OCI-LY7 (cell line): Measurements from ENCODE around the gene MAP3K7CL. TPM values are rescaled to one million over a fixed set of nuclear protein-coding genes. Genes with fewer than 3 reads are reported as not detected.

Experiments
- BruUV-seq: library from RNA; stranded (reverse); fragments of 400-500 nt; replicated peaks from 2 replicates; lab custom pipeline; 2021; lab: Mats Ljungman, UMichigan
- CTCF ChIA-PET: fragments of 300-600 bp; sonication (Branson Sonifier 250); formaldehyde crosslinking; loops from one replicate; lab custom pipeline; 2022; ENCODE audit warnings: antibody characterized with exemption; ENCODE audit not compliant: unreplicated experiment; lab: Charles Lee
- POLR2A ChIA-PET: fragments of 300-600 bp; sonication (Branson Sonifier 250); formaldehyde crosslinking; loops from one replicate; lab custom pipeline; 2022; ENCODE audit warnings: antibody characterized with exemption; lab: Charles Lee
- DNase-seq: peaks from one replicate; pipeline ENCODE4 v3.0.0-alpha.2; 2015; ENCODE audit warnings: low spot score
- H2AFZ ChIP-seq: fragments of 200-600 bp; sonication (generic), shearing (Covaris generic); 2 replicates; pipeline ENCODE4 v1.6.1; 2014; ENCODE audit warnings: mild to moderate bottlenecking, antibody characterized with exemption, low read length, moderate library complexity
- H3K27ac ChIP-seq: fragments of 200-600 bp; sonication (generic); 2 replicates; pipeline ENCODE4 v1.5.1; 2014; ENCODE audit warnings: mixed run types, low read depth, mild to moderate bottlenecking, moderate library complexity, low read length, inconsistent platforms; ENCODE audit not compliant: poor library complexity, severe bottlenecking
- H3K36me3 ChIP-seq: fragments of 200-600 bp; sonication (generic); 2 replicates; pipeline ENCODE4 v1.6.1; 2014; ENCODE audit warnings: mild to moderate bottlenecking, antibody characterized with exemption, low read length, moderate library complexity, mixed read lengths; ENCODE audit not compliant: insufficient read depth
- H3K4me1 ChIP-seq: fragments of 200-600 bp; sonication (generic); 2 replicates; pipeline ENCODE4 v1.5.1; 2014; ENCODE audit warnings: mild to moderate bottlenecking, low read length; ENCODE audit not compliant: insufficient read depth, poor library complexity, severe bottlenecking
- H3K4me2 ChIP-seq: fragments of 200-600 bp; sonication (generic); 2 replicates; pipeline ENCODE4 v1.6.1; 2014; ENCODE audit warnings: mild to moderate bottlenecking, low read length
- H3K4me3 ChIP-seq: fragments of 200-600 bp; sonication (generic); 2 replicates; pipeline ENCODE4 v1.5.1; 2014; ENCODE audit warnings: mild to moderate bottlenecking, low read depth, low read length; ENCODE audit not compliant: poor library complexity, severe bottlenecking
- H3K79me2 ChIP-seq: fragments of 200-600 bp; sonication (generic); 2 replicates; pipeline ENCODE4 v1.6.1; 2016; ENCODE audit warnings: low read depth, mild to moderate bottlenecking, low read length, moderate library complexity, mixed read lengths; ENCODE audit not compliant: insufficient read depth
- H3K9me2 ChIP-seq: fragments of 200-600 bp; sonication (generic); 2 replicates; pipeline ENCODE4 v1.6.1; 2016; ENCODE audit warnings: mild to moderate bottlenecking, low read length, mixed read lengths; ENCODE audit not compliant: insufficient read depth
- H3K9me3 ChIP-seq: fragments of 200-600 bp; sonication (generic); 2 replicates; pipeline ENCODE4 v1.6.1; 2014; ENCODE audit warnings: mild to moderate bottlenecking, mixed run types, low read length, mixed read lengths
- H4K20me1 ChIP-seq: fragments of 200-600 bp; sonication (generic); 2 replicates; pipeline ENCODE4 v1.6.1; 2014; ENCODE audit warnings: mild to moderate bottlenecking, antibody characterized with exemption, low read length, moderate library complexity, mixed read lengths; ENCODE audit not compliant: insufficient read depth
- CTCF ChIP-seq: fragments of 200-600 bp; sonication (generic); conservative IDR thresholded peaks from 2 replicates; pipeline ENCODE4 v1.5.1; 2014; ENCODE audit warnings: mild to moderate bottlenecking, antibody characterized with exemption, low read length, moderate library complexity, mixed read lengths
- EZH2phosphoT487 ChIP-seq: fragments of 200-600 bp; sonication (generic); IDR thresholded peaks from 2 replicates; pipeline ENCODE4 v1.6.1; 2018; ENCODE audit warnings: low read depth, borderline replicate concordance, mild to moderate bottlenecking, mixed run types, antibody characterized with exemption, low read length, moderate library complexity, mixed read lengths
- intact Hi-C: fragments of 100-400 bp; cut with micrococcal nuclease; formaldehyde crosslinking; loops from one replicate; pipeline ENCODE4 v1.10.0; 2022; ENCODE audit not compliant: unreplicated experiment
- total RNA-seq, 2 experiments: library from RNA; depleted of rRNA in 1 of 2; stranded (reverse); fragments of >200 nt in 1 of 2; shearing (Covaris generic) in 1 of 2; gene quantifications; 2 replicates each; pipeline ENCODE4 v1.2.3, GENCODE V29; 2014 to 2022

The MAP3K7CL gene
- total RNA-seq, 2 experiments from 2014 or later = 7.8 to 13.0 TPM

- POLR2A ChIA-PET = interaction anchor here (0.9 kb wide), 1 partner anchor 16 kb away, joined by 3 read pairs; no protein-coding TSS in a partner anchor
- CTCF ChIA-PET = no interaction called here
Measured at GRCh38 chr21:29189353-29189752, 58.9 kb downstream of the MAP3K7CL start.

GRCh38 chr21:29190923-29191331 is 60.5 kb downstream of the MAP3K7CL start:
- Histone ChIP-seq H3K36me3 (no peaks in the 10 kb centered on the region), H3K4me1 (peaks cover 3% of the 10 kb centered on the region), H3K9me3 (no peaks in the 10 kb centered on the region), H3K27ac (no peak overlapping the region), H4K20me1 (no peaks in the 10 kb centered on the region), H2AFZ (no peak overlapping the region), H3K4me3 (no peak overlapping the region), H3K4me2 (no peak overlapping the region), H3K9me2 (no peaks in the 10 kb centered on the region), H3K79me2 (no peaks in the 10 kb centered on the region)
- intact Hi-C loops = no loop called here
- CTCF ChIA-PET = no interaction called here
- POLR2A ChIA-PET = interaction anchor here (1.0 kb wide), 1 partner anchor 53 kb away, joined by 3 read pairs; no protein-coding TSS in a partner anchor
- BruUV-seq = no TSS peak
- no peak for TF ChIP-seq CTCF
- TF ChIP-seq EZH2phosphoT487 = no peak
- DNase-seq = no peak

More at GRCh38 chr21:29189353-29189752, 58.9 kb downstream of the MAP3K7CL start:
- TF ChIP-seq CTCF (no peak), EZH2phosphoT487 (no peak)
- no peaks in the 10 kb centered on the region for H3K79me2 ChIP-seq
- DNase-seq = no peak
- H4K20me1 ChIP-seq = no peaks in the 10 kb centered on the region
- no peaks in the 10 kb centered on the region for H3K36me3 ChIP-seq
- no peak overlapping the region for H2AFZ ChIP-seq
- no TSS peak for BruUV-seq
- no peaks in the 10 kb centered on the region for H3K9me3 ChIP-seq
- no peak overlapping the region for H3K4me3 ChIP-seq
- no peaks in the 10 kb centered on the region for H3K9me2 ChIP-seq
- H3K27ac ChIP-seq = no peak overlapping the region
- H3K4me1 ChIP-seq = no peaks in the 10 kb centered on the region
- H3K4me2 ChIP-seq = no peak overlapping the region
- intact Hi-C loops = no loop called here

GRCh38 chr21:29193072-29193471 is 62.6 kb downstream of the MAP3K7CL start:
- Histone ChIP-seq H3K4me2 (no peak overlapping the region), H3K27ac (no peak overlapping the region), H3K36me3 (no peaks in the 10 kb centered on the region), H3K9me2 (no peaks in the 10 kb centered on the region), H4K20me1 (no peaks in the 10 kb centered on the region), H2AFZ (no peak overlapping the region), H3K4me3 (no peak overlapping the region), H3K79me2 (no peaks in the 10 kb centered on the region), H3K4me1 (peaks cover 11% of the 10 kb centered on the region), H3K9me3 (no peaks in the 10 kb centered on the region)
- intact Hi-C loops = no loop called here
- no peak for DNase-seq
- no TSS peak for BruUV-seq
- ChIA-PET CTCF (no interaction called here), POLR2A (interaction anchor here (1.8 kb wide), 1 partner anchor 20 kb away, joined by 6 read pairs; no protein-coding TSS in a partner anchor)
- TF ChIP-seq CTCF = no peak
- TF ChIP-seq EZH2phosphoT487 = no peak
